AG04449 (cell line): ENCODE measurements around the gene LZTR1.
"Not testable (repeated sequence)": the region's sequence is repeated elsewhere in the genome, so short reads cannot be mapped to it uniquely, and the experiment has no call there.

Experiments used
- CTCF ChIA-PET: fragments of 350-600 bp; formaldehyde crosslinking; extraction: SDS; loops from one replicate; lab custom pipeline; 2021; ENCODE audit warnings: antibody characterized with exemption; lab: Yijun Ruan, JAX
- POLR2A ChIA-PET: fragments of 400-600, 350-600 bp; formaldehyde crosslinking; extraction: SDS; loops from one replicate; lab custom pipeline; 2020; ENCODE audit warnings: antibody characterized with exemption, inconsistent platforms; lab: Yijun Ruan, JAX
- DNase-seq: peaks from one replicate; pipeline ENCODE4 v3.0.0-alpha.2; 2010; ENCODE audit warnings: low read depth, low spot score
- H3K4me3 ChIP-seq: 2 replicates; pipeline ENCODE4 v1.5.1; 2011; ENCODE audit warnings: low read depth, mild to moderate bottlenecking, control low read depth, low read length
- TF ChIP-seq, protein P1 (sequence below): IDR thresholded peaks from one replicate; pipeline ENCODE4 v1.5.1; 2011; ENCODE audit warnings: mild to moderate bottlenecking, moderate library complexity, low read length, control low read depth, inconsistent platforms; ENCODE audit not compliant: insufficient read depth; ENCODE audit errors: missing control alignments

Gene LZTR1

DNA sequence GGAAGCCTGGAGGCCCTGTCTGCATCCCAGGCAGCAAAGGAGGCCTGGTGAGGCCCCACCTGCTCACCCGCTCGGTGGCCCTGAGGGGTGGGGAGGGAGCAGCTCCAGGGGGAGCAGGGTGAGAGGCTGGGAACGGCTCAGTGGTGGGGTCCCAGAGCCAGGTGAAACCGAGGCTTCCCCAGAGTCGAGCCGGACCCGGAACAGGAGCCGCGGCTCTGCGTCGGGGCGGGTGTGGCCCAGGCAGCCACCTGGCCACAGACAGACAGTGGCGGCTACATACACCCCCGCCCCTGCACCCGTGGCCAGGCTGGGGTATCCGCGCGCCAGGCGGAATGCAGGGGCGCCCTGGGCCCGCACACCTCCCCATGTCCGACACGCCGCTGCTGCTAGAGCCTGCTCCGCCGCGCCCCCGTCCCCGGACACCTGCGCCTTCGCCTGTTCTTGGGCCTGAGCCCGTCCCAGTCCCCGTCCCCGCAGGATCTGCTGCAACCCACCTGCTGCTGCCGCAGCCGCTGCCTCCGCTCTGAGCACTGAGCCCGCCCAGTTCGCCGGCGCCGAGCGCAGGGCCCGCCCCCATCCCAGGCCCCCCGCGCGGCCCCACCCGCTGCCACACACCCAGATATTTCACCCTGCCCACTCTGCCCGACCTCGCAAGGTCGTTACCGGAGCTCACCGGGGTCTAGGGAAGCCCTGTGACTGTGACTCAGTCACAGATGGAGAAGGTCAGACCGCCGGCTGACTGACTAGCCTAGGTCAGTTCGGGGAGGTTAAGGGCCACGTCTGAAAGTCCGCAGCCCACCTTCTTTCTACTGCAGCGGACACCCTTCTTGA, 50.2 kb downstream of the LZTR1 start, which contains the start of gene SLC7A4:
SLC7A4 (minus strand) TSS at position 525 of the 831 bp plus-strand sequence. CDS start 749 bp downstream, outside the sequence.
- peak within 1 kb of the TSS; percentile 32 for H3K4me3 ChIP-seq
- no peak for DNase-seq
- TF ChIP-seq, protein P1, sequence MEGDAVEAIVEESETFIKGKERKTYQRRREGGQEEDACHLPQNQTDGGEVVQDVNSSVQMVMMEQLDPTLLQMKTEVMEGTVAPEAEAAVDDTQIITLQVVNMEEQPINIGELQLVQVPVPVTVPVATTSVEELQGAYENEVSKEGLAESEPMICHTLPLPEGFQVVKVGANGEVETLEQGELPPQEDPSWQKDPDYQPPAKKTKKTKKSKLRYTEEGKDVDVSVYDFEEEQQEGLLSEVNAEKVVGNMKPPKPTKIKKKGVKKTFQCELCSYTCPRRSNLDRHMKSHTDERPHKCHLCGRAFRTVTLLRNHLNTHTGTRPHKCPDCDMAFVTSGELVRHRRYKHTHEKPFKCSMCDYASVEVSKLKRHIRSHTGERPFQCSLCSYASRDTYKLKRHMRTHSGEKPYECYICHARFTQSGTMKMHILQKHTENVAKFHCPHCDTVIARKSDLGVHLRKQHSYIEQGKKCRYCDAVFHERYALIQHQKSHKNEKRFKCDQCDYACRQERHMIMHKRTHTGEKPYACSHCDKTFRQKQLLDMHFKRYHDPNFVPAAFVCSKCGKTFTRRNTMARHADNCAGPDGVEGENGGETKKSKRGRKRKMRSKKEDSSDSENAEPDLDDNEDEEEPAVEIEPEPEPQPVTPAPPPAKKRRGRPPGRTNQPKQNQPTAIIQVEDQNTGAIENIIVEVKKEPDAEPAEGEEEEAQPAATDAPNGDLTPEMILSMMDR: no peak
- ChIA-PET CTCF (interaction anchor here (0.6 to 0.9 kb wide), 2 partner anchors 16 to 916 kb away, joined by 3 read pairs; no protein-coding TSS in a partner anchor), POLR2A (no interaction called here)

DNA sequence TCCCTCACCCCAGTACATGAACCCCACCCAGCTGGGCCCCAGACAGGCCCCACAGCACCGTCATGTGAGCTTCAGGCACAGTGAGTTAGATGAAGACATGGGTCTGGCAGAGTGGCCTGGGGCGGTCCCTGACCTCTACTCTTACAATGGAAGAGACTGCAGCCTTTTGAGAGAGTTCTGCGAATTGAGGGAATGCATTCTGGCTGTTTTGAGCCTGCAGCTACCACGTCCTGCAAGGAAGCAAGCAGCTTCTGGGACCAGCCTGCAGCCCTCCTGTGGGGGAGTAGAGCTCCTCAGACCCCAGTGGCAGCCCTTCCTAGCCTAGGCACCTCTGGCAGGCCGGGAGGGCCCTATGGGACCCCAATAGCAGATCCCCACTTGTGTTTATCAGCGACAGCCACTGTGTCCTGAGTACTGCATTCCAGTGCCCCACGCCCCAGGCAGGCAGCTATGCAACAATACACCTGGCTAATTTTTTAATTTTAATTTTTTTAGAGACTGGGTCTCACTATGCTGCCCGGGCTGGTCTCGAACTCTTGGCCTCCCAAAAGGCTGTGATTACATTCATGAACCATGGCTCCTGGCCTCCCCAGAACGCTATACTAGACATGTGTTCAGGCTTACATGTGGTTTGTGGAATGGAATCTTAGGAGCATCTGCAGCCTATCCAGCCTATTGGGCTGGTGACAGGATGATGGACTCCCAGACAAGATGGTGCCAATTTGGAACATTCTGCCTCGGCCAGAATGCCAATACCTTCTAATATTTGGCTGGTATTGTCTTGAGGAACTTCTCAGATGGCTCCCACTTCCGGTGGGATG, 51.0 kb downstream of the LZTR1 start:
- POLR2A ChIA-PET: no interaction called here

DNA sequence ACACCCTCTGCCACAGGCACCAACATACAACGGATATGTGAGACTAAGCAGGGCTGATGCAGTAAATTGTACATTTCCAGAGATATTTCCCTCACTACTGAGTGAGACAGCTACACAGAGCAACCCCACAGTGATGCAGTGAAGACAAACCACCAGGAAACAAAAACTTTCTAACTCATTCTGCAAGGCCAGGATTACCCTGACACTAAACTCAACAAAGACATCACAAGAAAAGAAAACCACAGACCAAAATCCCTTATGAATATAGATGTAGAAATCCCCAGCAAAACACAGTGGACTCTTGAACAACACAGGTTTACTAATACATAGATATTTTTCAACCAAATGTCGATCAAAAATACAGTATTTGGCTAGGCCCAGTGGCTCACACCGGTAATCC, 51.8 kb downstream of the LZTR1 start:
- ChIA-PET CTCF (no interaction called here), POLR2A (no interaction called here)
- DNase-seq: no peak
- TF ChIP-seq, protein P1: no peak
- H3K4me3 ChIP-seq: no peak overlapping the region

More for the DNA sequence above, 51.0 kb downstream of the LZTR1 start:
- TF ChIP-seq, protein P1: no peak
- no peak overlapping the region for H3K4me3 ChIP-seq
- CTCF ChIA-PET: interaction anchor here (0.6 to 0.9 kb wide), 2 partner anchors 15 to 915 kb away, joined by 3 read pairs; no protein-coding TSS in a partner anchor
- DNase-seq: no peak

DNA sequence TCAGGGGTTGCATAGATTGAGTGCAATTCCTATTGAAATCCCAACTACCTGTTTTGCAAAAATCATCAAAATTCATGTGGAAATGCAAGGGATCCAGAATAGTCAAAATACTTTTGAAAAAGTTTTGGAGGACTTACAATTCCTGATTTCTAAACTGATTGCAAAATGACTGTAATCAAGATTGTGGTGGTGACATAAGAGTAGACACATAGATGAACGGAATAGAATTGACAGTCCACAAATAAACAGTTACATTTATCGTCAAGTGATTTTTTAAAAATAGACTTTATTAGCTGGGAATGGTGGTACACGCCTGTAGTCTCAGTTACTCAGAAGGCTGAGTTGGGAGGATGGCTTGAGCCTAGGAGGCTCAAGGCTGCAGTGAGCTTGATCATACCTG, 52.9 kb downstream of the LZTR1 start:
- DNase-seq: no peak
- no peak overlapping the region for H3K4me3 ChIP-seq
- TF ChIP-seq, protein P1: no peak
- CTCF ChIA-PET: interaction anchor here (0.5 to 1.8 kb wide), 3 partner anchors 14 to 67 kb away, joined by 3 to 4 read pairs (median 4); no protein-coding TSS in a partner anchor
- POLR2A ChIA-PET: no interaction called here

DNA sequence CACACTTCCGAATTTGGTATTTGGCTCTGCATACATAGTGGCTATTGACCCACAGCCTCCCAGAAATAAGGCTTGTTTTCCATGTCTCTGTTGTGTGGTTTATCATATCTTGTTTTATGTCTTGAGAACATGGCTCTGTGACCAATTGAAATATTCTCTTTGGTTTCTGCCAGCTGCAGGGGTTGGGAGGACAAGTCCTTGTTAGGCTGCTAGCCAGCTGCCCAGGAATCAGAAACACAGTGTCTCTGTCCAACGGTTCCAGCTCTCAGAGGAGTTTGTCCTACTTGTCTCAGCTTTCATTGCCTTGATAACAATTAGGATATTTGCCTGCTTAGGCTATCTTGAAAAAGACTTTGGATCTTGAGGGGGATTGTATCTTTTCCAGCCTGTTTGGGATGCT, 56.3 kb downstream of the LZTR1 start:
- no peak for DNase-seq
- CTCF ChIA-PET: interaction anchor here (1.6 kb wide), 1 partner anchor 64 kb away, joined by 4 read pairs; no protein-coding TSS in a partner anchor
- no peak overlapping the region for H3K4me3 ChIP-seq
- POLR2A ChIA-PET: interaction anchor here (1.0 to 1.9 kb wide), 2 partner anchors 36 to 62 kb away, joined by 3 to 14 read pairs; partner anchors contain the start of gene THAP7
- TF ChIP-seq, protein P1: no peak

DNA sequence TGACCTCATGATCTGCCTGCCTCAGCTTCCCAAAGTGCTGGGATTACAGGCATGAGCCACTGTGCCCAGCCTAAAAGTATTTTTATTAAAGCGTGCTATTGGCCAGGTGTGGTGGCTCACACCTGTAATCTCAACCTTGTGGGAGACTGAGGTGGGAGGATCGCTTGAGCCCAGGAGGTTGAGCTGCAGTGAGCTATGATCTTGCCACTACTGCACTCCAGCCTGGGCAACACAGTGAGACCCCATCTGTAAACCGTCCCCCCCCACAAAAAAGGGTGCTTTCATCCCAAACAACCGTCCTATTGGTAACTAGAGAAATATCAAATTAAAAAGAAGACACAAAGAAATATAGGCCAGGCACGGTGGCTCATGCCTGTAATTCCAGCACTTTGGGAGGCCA, 57.1 kb downstream of the LZTR1 start:
- ChIA-PET POLR2A (interaction anchor here (0.6 kb wide), 1 partner anchor 36 kb away, joined by 5 read pairs; no protein-coding TSS in a partner anchor), CTCF (interaction anchor here (1.6 kb wide), 1 partner anchor 64 kb away, joined by 4 read pairs; no protein-coding TSS in a partner anchor)

More for the DNA sequence above, 57.1 kb downstream of the LZTR1 start:
- DNase-seq, H3K4me3 ChIP-seq: not testable (repeated sequence)
